8988T (cell line): ENCODE measurements around the gene TYK2.

Experiments used
- DNase-seq: peaks from one replicate; pipeline ENCODE4 v3.0.0; 2011

Gene TYK2

DNA sequence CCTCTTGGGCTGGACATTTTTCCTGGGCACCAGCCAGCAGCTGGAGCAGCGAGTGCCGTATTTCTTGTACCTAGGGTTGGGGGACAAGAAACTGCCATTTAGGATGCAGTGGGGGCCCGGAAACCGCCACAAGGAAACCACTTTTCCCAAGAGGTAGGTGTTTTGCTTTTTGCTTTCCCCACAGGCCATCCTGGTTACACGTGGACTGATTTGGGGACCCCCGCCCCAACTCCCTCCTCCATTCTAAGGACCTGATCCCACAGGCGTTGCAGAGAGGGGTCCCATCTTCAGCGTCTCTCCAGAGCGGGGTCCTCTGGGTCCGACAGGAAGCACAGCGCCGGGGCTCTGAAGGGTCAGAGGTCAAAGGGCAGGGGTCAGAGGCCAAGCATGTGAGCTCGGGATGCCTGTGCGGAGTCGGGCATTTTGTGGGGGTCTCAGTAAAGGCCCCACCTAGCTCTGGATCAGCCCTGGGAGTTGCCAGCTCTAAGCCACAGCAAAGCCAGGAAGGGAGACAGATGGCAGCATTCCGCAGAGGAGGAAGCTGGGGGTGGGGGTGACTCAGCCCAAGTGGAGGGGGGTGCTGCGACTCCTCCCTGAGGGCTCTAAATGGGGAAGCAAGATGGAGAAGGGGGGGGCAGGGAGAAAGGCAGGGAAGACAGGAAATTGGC is 75.1 kb downstream of the TYK2 start:
- DNase-seq: no peak
